HAP-1 (cell line): ENCODE results near the gene ARHGEF10L.

ENCODE experiments used
- DNase-seq, 2 experiments: peaks; one replicate each; pipeline ENCODE4 v3.0.0-alpha.2; 2016 to 2020; ENCODE audit warnings: low spot score in 2 of 2
- H3K27me3 ChIP-seq: fragments of 250-450 bp; sonication (Bioruptor Pico); 2 replicates; pipeline ENCODE4 v1.5.1; 2020; ENCODE audit warnings: low read depth, mild to moderate bottlenecking, moderate library complexity
- H3K36me3 ChIP-seq: fragments of 250-450 bp; sonication (Bioruptor Pico); replicated peaks from 2 replicates; pipeline ENCODE4 v1.5.1; 2020; ENCODE audit warnings: mild to moderate bottlenecking
- H3K4me1 ChIP-seq: fragments of 250-450 bp; sonication (Bioruptor Pico); 2 replicates; pipeline ENCODE4 v1.5.1; 2020; ENCODE audit warnings: mild to moderate bottlenecking
- H3K4me3 ChIP-seq: fragments of 250-450 bp; sonication (Bioruptor Pico); 2 replicates; pipeline ENCODE4 v1.5.1; 2020; ENCODE audit warnings: mild to moderate bottlenecking, moderate library complexity
- H3K9me3 ChIP-seq: fragments of 250-450 bp; sonication (Bioruptor Pico); 2 replicates; pipeline ENCODE4 v1.5.1; 2020; ENCODE audit warnings: mild to moderate bottlenecking, moderate library complexity
- in situ Hi-C: fragments of 300-500 bp; cut with MboI; formaldehyde crosslinking; loops from 3 replicates; pipeline ENCODE4 v1.14.3; 2020; ENCODE audit warnings: low sequenced_read_pairs, inconsistent platforms, mixed read lengths

ARHGEF10L gene

GRCh38 chr1:17645068-17645911 lies 105.8 kb downstream of the ARHGEF10L start:
- no peaks in the 10 kb centered on the region for H3K4me1 ChIP-seq
- in situ Hi-C loops: no loop called here
- no peaks in the 10 kb centered on the region for H3K36me3 ChIP-seq
- H3K9me3 ChIP-seq: no peaks in the 10 kb centered on the region
- H3K4me3 ChIP-seq: no peak overlapping the region
- no peak for DNase-seq
- no peaks in the 10 kb centered on the region for H3K27me3 ChIP-seq

GRCh38 chr1:17646444-17647280 lies 107.2 kb downstream of the ARHGEF10L start:
- Histone ChIP-seq H3K27me3 (no peaks in the 10 kb centered on the region), H3K9me3 (no peaks in the 10 kb centered on the region), H3K4me1 (no peaks in the 10 kb centered on the region), H3K36me3 (no peaks in the 10 kb centered on the region), H3K4me3 (no peak overlapping the region)
- in situ Hi-C loops: no loop called here
- no peak for DNase-seq

GRCh38 chr1:17648457-17649145 lies 109.1 kb downstream of the ARHGEF10L start:
- H3K4me1 ChIP-seq: no peaks in the 10 kb centered on the region
- DNase-seq: no peak
- no peaks in the 10 kb centered on the region for H3K9me3 ChIP-seq
- H3K4me3 ChIP-seq: no peak overlapping the region
- in situ Hi-C loops: no loop called here
- H3K27me3 ChIP-seq: no peaks in the 10 kb centered on the region
- no peaks in the 10 kb centered on the region for H3K36me3 ChIP-seq

- no peak overlapping the region for H3K4me3 ChIP-seq
- H3K36me3 ChIP-seq: no peaks in the 10 kb centered on the region
- DNase-seq: no peak
- H3K27me3 ChIP-seq: no peaks in the 10 kb centered on the region
- H3K4me1 ChIP-seq: no peaks in the 10 kb centered on the region
- in situ Hi-C loops: loop anchor here (25.0 kb wide), 1 partner anchor 938 kb away; no protein-coding TSS in a partner anchor
- H3K9me3 ChIP-seq: no peaks in the 10 kb centered on the region
Observed at GRCh38 chr1:17649371-17650106, 110.0 kb downstream of the ARHGEF10L start.

GRCh38 chr1:17653276-17653675 lies 113.8 kb downstream of the ARHGEF10L start:
- Histone ChIP-seq H3K9me3 (no peaks in the 10 kb centered on the region), H3K4me1 (no peaks in the 10 kb centered on the region), H3K4me3 (no peak overlapping the region), H3K27me3 (no peaks in the 10 kb centered on the region), H3K36me3 (no peaks in the 10 kb centered on the region)
- DNase-seq: no peak
- in situ Hi-C loops: loop anchor here (25.0 kb wide), 1 partner anchor 934 kb away; no protein-coding TSS in a partner anchor

GRCh38 chr1:17653728-17654351 lies 114.3 kb downstream of the ARHGEF10L start:
- peak; percentile 32 to 71 for DNase-seq
- Histone ChIP-seq H3K27me3 (no peaks in the 10 kb centered on the region), H3K9me3 (no peaks in the 10 kb centered on the region), H3K4me3 (no peak overlapping the region), H3K36me3 (no peaks in the 10 kb centered on the region), H3K4me1 (no peaks in the 10 kb centered on the region)
- in situ Hi-C loops: loop anchor here (25.0 kb wide), 1 partner anchor 933 kb away; no protein-coding TSS in a partner anchor

GRCh38 chr1:17654519-17654918 lies 115.0 kb downstream of the ARHGEF10L start:
- Histone ChIP-seq H3K4me1 (no peaks in the 10 kb centered on the region), H3K9me3 (no peaks in the 10 kb centered on the region), H3K4me3 (no peak overlapping the region), H3K27me3 (no peaks in the 10 kb centered on the region), H3K36me3 (no peaks in the 10 kb centered on the region)
- in situ Hi-C loops: loop anchor here (25.0 kb wide), 1 partner anchor 933 kb away; no protein-coding TSS in a partner anchor
- DNase-seq: no peak

GRCh38 chr1:17655169-17655568 lies 115.7 kb downstream of the ARHGEF10L start:
- Histone ChIP-seq H3K27me3 (no peaks in the 10 kb centered on the region), H3K4me1 (no peaks in the 10 kb centered on the region), H3K9me3 (no peaks in the 10 kb centered on the region), H3K36me3 (no peaks in the 10 kb centered on the region), H3K4me3 (no peak overlapping the region)
- in situ Hi-C loops: loop anchor here (25.0 kb wide), 1 partner anchor 932 kb away; no protein-coding TSS in a partner anchor
- no peak for DNase-seq

- H3K9me3 ChIP-seq: no peaks in the 10 kb centered on the region
- H3K4me1 ChIP-seq: no peaks in the 10 kb centered on the region
- in situ Hi-C loops: loop anchor here (25.0 kb wide), 1 partner anchor 931 kb away; no protein-coding TSS in a partner anchor
- no peaks in the 10 kb centered on the region for H3K27me3 ChIP-seq
- H3K4me3 ChIP-seq: no peak overlapping the region
- no peaks in the 10 kb centered on the region for H3K36me3 ChIP-seq
- no peak for DNase-seq
Observed at GRCh38 chr1:17655922-17656321, 116.4 kb downstream of the ARHGEF10L start.

- H3K4me1 ChIP-seq: no peaks in the 10 kb centered on the region
- in situ Hi-C loops: loop anchor here (25.0 kb wide), 1 partner anchor 930 kb away; no protein-coding TSS in a partner anchor
- H3K36me3 ChIP-seq: no peaks in the 10 kb centered on the region
- no peak for DNase-seq
- no peak overlapping the region for H3K4me3 ChIP-seq
- H3K9me3 ChIP-seq: no peaks in the 10 kb centered on the region
- no peaks in the 10 kb centered on the region for H3K27me3 ChIP-seq
Observed at GRCh38 chr1:17657436-17657835, 117.9 kb downstream of the ARHGEF10L start.

GRCh38 chr1:17658837-17659236 lies 119.3 kb downstream of the ARHGEF10L start:
- Histone ChIP-seq H3K36me3 (no peaks in the 10 kb centered on the region), H3K9me3 (no peaks in the 10 kb centered on the region), H3K4me3 (no peak overlapping the region), H3K4me1 (no peaks in the 10 kb centered on the region), H3K27me3 (no peaks in the 10 kb centered on the region)
- no peak for DNase-seq
- in situ Hi-C loops: loop anchor here (25.0 kb wide), 1 partner anchor 928 kb away; no protein-coding TSS in a partner anchor

- Histone ChIP-seq H3K4me1 (0 out of 2 replicates have a peak, but pooled peaks cover 5% of the 10 kb centered on the region), H3K27me3 (no peaks in the 10 kb centered on the region), H3K4me3 (no peak overlapping the region), H3K9me3 (no peaks in the 10 kb centered on the region), H3K36me3 (no peaks in the 10 kb centered on the region)
- DNase-seq: peak; percentile 43 to 84
- in situ Hi-C loops: loop anchor here (10.0 to 25.0 kb wide), 2 partner anchors 173 to 926 kb away; no protein-coding TSS in a partner anchor
Observed at GRCh38 chr1:17661546-17662157, 122.2 kb downstream of the ARHGEF10L start.
